Upper lobe of left lung (tissue), 6 donors: ENCODE measurements around the gene ARHGEF12. TPM values are rescaled to one million over a fixed set of nuclear protein-coding genes. Genes with fewer than 3 reads are reported as not detected.

Source experiments
- ATAC-seq, 2 donors: fragments of 200-7000 bp; cut with Tn5 transposase; one replicate each; pipeline ENCODE4 v1.9.1; 2022; ENCODE audit warnings: mild to moderate bottlenecking in 2 of 2, moderate library complexity in 2 of 2; ENCODE audit not compliant: low FRiP score in 2 of 2
- DNase-seq, 2 donors: peaks; one replicate each; pipeline ENCODE4 v3.0.0-alpha.2; 2019 to 2020
- H3K27ac ChIP-seq, 4 donors: fragments of 200-600 bp; sonication (generic); one replicate each; pipeline ENCODE4 v1.5.1; 2016 to 2019
- H3K27me3 ChIP-seq, 4 donors: fragments of 200-600 bp; sonication (generic); one replicate each; pipeline ENCODE4 v1.5.1; 2017 to 2019
- H3K36me3 ChIP-seq, 4 donors: fragments of 200-600 bp; sonication (generic); one replicate each; pipeline ENCODE4 v1.5.1; 2016 to 2019
- H3K4me1 ChIP-seq, 4 donors: fragments of 200-600 bp; sonication (generic); one replicate each; pipeline ENCODE4 v1.5.1; 2018 to 2019
- H3K4me3 ChIP-seq, 4 donors: fragments of 200-600 bp; sonication (generic); one replicate each; pipeline ENCODE4 v1.5.1; 2017 to 2019; ENCODE audit warnings: mild to moderate bottlenecking in 2 of 4, moderate library complexity in 1 of 4
- H3K9me3 ChIP-seq, 4 donors: fragments of 200-600 bp; sonication (generic); one replicate each; pipeline ENCODE4 v1.5.1; 2018 to 2019
- EP300 ChIP-seq, 4 donors: sonication (generic); formaldehyde crosslinking; IDR thresholded peaks; one replicate each; pipeline ENCODE4 v1.5.1; 2017; ENCODE audit warnings: antibody characterized with exemption in 4 of 4, control low read depth in 2 of 4
- POLR2A ChIP-seq, 4 donors: fragments of 450-650 bp; IDR thresholded peaks; one replicate each; pipeline ENCODE4 v1.5.1; 2016 to 2017; ENCODE audit warnings: antibody characterized with exemption in 4 of 4, mild to moderate bottlenecking in 2 of 4
- POLR2AphosphoS5 ChIP-seq, 2 donors: sonication (generic); formaldehyde crosslinking; IDR thresholded peaks; one replicate each; pipeline ENCODE4 v1.5.1; 2017; ENCODE audit warnings: antibody characterized with exemption in 2 of 2
- WGBS, 2 donors: methylation state at CpG; one replicate each; pipeline ENCODE4 v1.1.5; 2017 to 2018; 5-methylcytosine and 5-hydroxymethylcytosine counted together
- total RNA-seq, 6 donors: library from RNA; depleted of rRNA in 4 of 6; stranded (reverse); fragments of >200 nt in 4 of 6; gene quantifications; one replicate each; pipeline versions ENCODE4 v1.1.0 to v1.2.1, GENCODE V29; 2016 to 2021
- TF ChIP-seq, protein P1 (sequence below), 6 experiments: fragments of 450-650 bp in 4 of 6; fragments of 200-600 bp in 2 of 6; sonication (generic) in 2 of 6; IDR thresholded peaks; one replicate each; pipeline ENCODE4 v1.5.1; 2016 to 2019; ENCODE audit warnings: antibody characterized with exemption in 6 of 6
- donor health status: DM: no; HTN: no; CAD: no; lungs with moderate emphysema.
- donor health status: DM: no; HTN: yes; CAD: no; lungs with severe emphysema.

ARHGEF12 gene
- total RNA-seq, 6 donors from 2014 or later, result 90.1 to 170 (median 106) TPM

DNA sequence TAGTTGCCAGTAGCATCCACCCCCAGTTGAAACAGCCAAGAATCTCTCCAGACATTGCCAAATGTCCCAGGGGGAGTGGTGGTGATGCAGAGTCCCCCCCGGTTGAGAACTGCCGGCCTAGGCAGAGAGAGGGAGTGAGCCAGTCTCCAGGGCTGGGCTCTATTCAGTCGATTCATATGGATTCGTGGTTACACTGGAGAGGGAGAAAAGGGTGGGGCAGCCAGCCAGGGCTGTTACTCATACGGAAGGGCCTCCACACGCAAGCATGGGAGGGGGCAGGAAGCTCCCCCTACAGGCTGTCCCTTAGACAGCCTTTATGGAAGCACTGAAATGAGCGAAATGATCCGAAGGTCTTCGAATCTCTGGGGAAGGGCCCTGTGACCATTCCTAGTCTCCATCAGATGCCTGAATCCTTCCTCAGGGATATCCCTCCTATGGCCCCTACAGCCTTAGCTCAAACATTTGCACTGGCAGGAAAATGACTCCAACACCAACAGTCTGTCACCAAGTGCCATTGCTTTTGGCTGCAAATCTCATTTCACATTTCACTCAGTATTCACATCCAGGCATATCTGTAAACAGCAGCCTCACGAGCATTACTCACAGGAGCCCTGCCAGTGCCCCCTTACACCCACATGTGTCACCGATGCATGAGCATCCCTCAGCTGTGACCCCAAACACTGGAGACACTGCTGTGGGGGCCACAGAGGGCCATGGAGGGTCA lies 29.5 kb upstream of the ARHGEF12 start:
- Histone ChIP-seq H3K27ac (no peak overlapping the region), H3K4me1 (peaks cover 0 to 13% (median 12%) of the 10 kb centered on the region in 4 donors), H3K9me3 (no peaks in the 10 kb centered on the region), H3K27me3 (no peaks in the 10 kb centered on the region), H3K4me3 (no peak overlapping the region), H3K36me3 (no peaks in the 10 kb centered on the region)
- TF ChIP-seq EP300 (IDR thresholded peaks at IDR 0.05) (no peak), POLR2A (IDR thresholded peaks at IDR 0.05) (no peak), POLR2AphosphoS5 (IDR thresholded peaks at IDR 0.05) (no peak)
- TF ChIP-seq, protein P1, sequence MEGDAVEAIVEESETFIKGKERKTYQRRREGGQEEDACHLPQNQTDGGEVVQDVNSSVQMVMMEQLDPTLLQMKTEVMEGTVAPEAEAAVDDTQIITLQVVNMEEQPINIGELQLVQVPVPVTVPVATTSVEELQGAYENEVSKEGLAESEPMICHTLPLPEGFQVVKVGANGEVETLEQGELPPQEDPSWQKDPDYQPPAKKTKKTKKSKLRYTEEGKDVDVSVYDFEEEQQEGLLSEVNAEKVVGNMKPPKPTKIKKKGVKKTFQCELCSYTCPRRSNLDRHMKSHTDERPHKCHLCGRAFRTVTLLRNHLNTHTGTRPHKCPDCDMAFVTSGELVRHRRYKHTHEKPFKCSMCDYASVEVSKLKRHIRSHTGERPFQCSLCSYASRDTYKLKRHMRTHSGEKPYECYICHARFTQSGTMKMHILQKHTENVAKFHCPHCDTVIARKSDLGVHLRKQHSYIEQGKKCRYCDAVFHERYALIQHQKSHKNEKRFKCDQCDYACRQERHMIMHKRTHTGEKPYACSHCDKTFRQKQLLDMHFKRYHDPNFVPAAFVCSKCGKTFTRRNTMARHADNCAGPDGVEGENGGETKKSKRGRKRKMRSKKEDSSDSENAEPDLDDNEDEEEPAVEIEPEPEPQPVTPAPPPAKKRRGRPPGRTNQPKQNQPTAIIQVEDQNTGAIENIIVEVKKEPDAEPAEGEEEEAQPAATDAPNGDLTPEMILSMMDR (IDR thresholded peaks at IDR 0.05), result no peak
- WGBS, 2 donors, result 65 to 66% methylated on average over 10 to 11 of the region's 11 CpGs
- DNase-seq (no peak), ATAC-seq (peak in 1 of 2 donors; percentile 49)

DNA sequence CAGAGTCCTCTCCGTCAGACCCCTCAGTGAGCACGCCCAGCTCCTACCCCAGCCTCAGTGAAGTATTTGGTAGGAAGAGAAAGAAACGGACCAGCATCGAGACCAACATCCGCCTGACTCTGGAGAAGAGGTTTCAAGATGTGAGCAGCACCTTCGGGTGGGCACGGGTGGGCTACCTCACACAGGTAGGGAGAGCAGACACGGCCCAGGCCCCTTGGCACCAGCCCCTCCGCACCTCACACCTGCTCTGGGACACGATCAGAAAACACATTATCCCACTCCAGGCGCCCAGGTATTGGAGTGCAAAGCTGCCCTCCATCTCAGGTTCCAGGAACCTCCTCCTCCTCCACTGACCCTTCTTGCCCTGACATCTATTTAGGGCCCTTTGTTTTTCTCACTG lies 28.7 kb upstream of the ARHGEF12 start:
- no peak for ATAC-seq
- Histone ChIP-seq H3K4me1 (peaks cover 0 to 13% (median 8%) of the 10 kb centered on the region in 4 donors), H3K4me3 (no peak overlapping the region), H3K27ac (no peak overlapping the region), H3K9me3 (no peaks in the 10 kb centered on the region), H3K27me3 (no peaks in the 10 kb centered on the region), H3K36me3 (no peaks in the 10 kb centered on the region)
- TF ChIP-seq EP300 (IDR thresholded peaks at IDR 0.05), result no peak
- no peak for TF ChIP-seq POLR2A (IDR thresholded peaks at IDR 0.05)
- TF ChIP-seq POLR2AphosphoS5 (IDR thresholded peaks at IDR 0.05), result no peak
- WGBS, 2 donors, result 88 to 90% methylated on average over 11 of the region's 11 CpGs
- DNase-seq, result no peak

DNA sequence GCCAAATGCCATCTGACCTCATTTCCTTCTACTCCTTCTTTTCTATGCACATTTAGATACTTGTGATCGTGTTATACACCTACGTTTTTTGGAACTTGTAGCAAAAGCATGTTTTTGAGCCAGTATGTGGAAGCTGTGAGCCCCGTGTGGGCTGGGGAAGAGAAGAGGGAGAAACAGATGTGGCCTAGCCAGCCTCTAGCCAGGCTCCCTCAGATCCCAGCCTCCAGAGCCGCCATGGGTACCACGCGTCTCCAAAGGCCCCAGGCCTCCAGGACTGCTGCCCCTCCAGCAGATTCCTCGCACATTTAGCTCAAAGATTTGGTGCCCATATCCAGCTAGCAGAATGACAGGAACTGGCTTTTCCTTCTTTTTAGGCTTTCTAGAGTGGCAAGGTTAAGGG lies 28.1 kb upstream of the ARHGEF12 start:
- no peak for ATAC-seq

DNA sequence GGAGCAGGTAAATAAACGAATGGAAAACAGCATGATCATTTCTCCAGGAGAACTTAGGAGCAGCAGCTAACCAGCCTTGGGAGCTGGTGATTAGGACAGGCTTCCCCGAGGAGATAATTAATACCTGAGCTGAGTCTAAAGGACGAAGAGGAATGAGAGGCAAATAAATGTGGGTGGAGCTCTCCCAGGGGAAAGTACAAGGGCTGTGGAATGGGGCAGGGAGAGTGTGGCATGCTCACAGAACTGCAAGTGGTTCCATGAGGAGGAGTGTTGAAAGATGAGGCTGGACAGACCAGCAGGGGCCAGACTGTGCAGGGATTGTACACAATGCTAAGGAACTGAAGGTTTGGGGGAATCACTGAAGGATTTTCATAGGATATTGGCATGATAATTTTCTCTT lies 25.3 kb upstream of the ARHGEF12 start:
- TF ChIP-seq, protein P1 (IDR thresholded peaks at IDR 0.05), result no peak
- no peak for TF ChIP-seq EP300 (IDR thresholded peaks at IDR 0.05)
- no peak for TF ChIP-seq POLR2AphosphoS5 (IDR thresholded peaks at IDR 0.05)
- no peak for TF ChIP-seq POLR2A (IDR thresholded peaks at IDR 0.05)
- ATAC-seq (no peak), DNase-seq (peak in 1 of 2 donors; percentile 44)
- Histone ChIP-seq H3K4me3 (no peak overlapping the region), H3K4me1 (peaks cover 0 to 5% (median 2%) of the 10 kb centered on the region in 4 donors), H3K27ac (no peak overlapping the region), H3K36me3 (no peaks in the 10 kb centered on the region), H3K9me3 (no peaks in the 10 kb centered on the region), H3K27me3 (no peaks in the 10 kb centered on the region)
- 68 to 72% methylated on average over 3 of the region's 3 CpGs for WGBS, 2 donors

More for the DNA sequence above, 28.1 kb upstream of the ARHGEF12 start:
- Histone ChIP-seq H3K9me3 (no peaks in the 10 kb centered on the region), H3K27ac (no peak overlapping the region), H3K36me3 (no peaks in the 10 kb centered on the region), H3K27me3 (no peaks in the 10 kb centered on the region), H3K4me1 (peaks cover 0 to 7% (median 3%) of the 10 kb centered on the region in 4 donors), H3K4me3 (no peak overlapping the region)
- no peak for DNase-seq
- WGBS, 2 donors, result 82 to 91% methylated on average over 7 of the region's 7 CpGs
- no peak for TF ChIP-seq POLR2AphosphoS5 (IDR thresholded peaks at IDR 0.05)
- TF ChIP-seq, protein P1 (IDR thresholded peaks at IDR 0.05), result no peak
- TF ChIP-seq POLR2A (IDR thresholded peaks at IDR 0.05), result no peak
- no peak for TF ChIP-seq EP300 (IDR thresholded peaks at IDR 0.05)

DNA sequence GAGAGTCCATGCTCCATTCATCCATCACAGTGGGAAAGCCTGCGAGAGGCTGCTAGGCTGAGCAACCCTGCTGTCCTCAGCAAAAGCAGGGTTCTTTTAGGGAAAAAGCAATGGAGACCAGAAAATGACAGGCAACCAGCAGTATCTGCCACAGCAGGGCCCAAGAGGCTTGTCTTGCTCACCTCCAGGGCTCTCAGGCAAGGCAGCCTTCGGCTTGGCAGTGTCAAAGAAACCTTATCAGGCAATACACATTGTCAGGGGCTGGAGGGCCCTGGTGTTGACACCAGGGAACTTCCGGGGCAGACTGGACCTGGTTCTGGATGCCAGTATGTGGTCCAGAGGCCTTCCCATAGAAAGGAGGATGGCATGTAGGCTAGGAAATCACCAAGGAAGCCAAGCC lies 21.4 kb upstream of the ARHGEF12 start:
- H3K4me3 ChIP-seq, result no peak overlapping the region
- no peak for ATAC-seq
- no peak overlapping the region for H3K27ac ChIP-seq
- DNase-seq, result no peak
- no peaks in the 10 kb centered on the region for H3K27me3 ChIP-seq
- H3K9me3 ChIP-seq, result no peaks in the 10 kb centered on the region
- H3K4me1 ChIP-seq, result peaks cover 12 to 19% (median 14%) of the 10 kb centered on the region in 4 donors
- WGBS, 2 donors, result 75 to 80% methylated on average over 2 to 3 of the region's 3 CpGs
- no peak for TF ChIP-seq POLR2AphosphoS5 (IDR thresholded peaks at IDR 0.05)
- no peak for TF ChIP-seq EP300 (IDR thresholded peaks at IDR 0.05)
- TF ChIP-seq, protein P1 (IDR thresholded peaks at IDR 0.05), result no peak
- TF ChIP-seq POLR2A (IDR thresholded peaks at IDR 0.05), result no peak
- H3K36me3 ChIP-seq, result no peaks in the 10 kb centered on the region
